Measurements from ENCODE around the gene ULK1.

The ULK1 gene

DNA sequence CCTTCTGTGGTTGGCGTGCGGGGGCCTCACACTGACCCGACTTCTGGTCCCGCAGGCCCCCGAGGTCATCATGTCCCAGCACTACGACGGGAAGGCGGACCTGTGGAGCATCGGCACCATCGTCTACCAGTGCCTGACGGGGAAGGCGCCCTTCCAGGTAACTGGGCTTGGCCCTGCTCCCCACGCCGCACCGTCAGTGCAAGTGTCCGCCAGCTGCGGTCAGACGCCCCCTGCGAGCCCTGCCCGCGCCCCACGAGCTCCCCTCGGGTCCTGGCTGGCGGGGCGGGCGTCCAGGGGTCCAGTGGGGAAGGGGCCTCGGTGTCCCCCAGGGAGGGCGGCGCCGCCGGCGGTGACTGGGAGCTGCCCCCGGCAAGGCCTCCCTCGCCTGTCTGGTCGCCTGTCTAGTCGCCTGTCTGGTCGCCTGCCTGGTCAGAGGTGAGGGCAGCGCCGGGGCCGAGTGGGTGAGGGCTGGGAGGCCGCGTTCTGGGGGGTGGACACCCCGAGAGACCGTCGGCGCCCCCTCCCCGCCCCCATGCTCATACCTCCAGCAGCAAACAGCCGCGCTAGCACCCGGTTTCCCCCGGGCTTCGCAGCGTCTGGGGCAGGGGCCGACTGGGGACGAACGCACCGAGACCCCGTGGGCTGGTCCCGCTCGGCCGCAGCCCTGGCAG lies 14.8 kb downstream of the ULK1 start:
- no peak for DNase-seq

- DNase-seq, result no peak
Measured at GRCh38 chr12:131909752-131910219, 15.4 kb downstream of the ULK1 start.

DNA sequence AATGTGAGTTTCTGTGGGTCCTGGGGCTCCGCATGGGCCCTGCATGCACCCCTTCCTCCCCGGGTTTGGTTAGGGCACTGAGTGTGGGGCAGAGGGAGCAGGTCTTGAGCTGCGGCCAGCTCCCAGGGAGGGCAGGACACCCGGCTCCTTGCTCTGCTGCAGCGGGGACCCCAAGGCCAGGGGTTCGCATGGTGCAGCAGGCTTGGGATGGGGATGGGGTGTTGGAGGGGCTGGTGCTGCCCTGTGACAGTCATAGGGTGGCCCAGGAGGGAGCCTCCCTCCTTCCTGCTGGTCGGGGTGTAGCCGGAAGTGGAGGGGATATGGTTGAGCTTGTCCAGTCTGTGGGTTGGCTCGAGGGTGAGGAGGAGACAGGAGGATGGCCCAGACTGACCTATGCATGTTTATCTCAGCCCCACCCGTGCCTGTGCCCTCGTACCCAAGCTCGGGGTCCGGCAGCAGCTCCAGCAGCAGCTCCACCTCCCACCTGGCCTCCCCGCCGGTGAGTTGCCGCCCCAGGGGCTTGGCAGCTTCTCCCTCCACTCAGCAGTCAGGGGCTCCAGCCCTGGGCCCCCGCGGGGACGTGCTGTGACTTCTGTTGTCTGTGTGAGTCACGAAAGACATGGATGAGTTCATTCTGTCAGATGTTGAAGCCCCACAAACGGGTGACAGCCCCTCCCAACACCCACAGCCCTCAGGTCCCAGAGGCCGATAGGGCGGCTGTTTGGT lies 16.0 kb downstream of the ULK1 start:
- no peak for DNase-seq

DNA sequence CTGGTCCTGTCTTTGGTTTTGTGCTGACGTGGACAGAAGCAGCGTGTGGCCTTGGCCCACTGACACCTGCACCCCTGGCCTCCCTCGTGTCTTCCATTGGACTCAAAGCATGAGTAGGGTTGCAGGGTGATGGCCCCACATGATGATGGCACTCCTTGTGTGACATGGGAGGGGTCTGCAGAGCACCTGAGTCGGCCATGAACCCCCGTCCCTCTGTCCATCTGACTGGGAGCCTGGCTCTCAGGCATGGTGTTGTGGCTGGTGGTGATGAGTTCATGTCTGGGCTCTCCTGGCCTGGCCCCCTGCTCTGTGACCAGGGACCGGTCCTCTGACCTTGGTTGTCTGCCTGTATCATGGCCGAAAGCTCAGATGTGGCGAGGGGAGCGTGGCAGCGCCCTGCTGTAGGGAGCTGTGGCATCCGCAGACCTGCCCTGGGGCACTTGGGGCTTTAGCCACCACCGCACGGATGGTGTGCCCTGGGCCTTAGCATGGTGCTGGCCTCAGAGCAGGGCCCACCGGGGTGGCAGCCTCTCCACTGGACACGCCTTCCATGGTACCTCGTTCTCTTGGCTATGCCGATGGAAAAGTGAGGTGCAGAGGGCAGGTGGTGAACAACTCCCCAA lies 16.7 kb downstream of the ULK1 start:
- DNase-seq, result no peak

DNA sequence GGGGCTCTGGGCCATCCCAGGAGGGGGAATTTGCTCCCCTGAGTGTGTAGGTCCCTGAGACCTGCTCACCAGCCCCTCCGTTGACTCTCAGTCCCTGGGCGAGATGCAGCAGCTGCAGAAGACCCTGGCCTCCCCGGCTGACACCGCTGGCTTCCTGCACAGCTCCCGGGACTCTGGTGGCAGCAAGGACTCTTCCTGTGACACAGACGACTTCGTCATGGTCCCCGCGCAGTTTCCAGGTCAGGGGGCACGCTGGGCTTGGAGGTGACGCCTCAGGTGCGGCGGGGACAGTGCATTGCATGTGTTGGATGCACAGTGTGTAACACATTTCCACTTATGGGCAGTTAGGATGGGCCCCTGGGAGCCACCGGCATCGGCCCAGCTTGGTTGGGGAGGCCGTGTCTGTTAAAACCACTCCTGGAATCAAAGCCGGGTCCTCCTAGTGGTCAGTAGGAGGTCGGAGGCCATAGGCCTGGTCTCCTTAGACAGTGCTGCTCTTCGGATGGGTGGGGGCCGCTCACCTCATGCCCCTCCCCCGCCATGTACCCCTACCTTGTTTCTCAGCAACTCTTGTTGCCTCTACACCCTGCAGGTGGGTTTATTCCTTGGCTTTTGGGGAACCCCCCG lies 17.5 kb downstream of the ULK1 start:
- DNase-seq, result no peak

- no peak for DNase-seq
Measured at GRCh38 chr12:131912518-131913274, 18.3 kb downstream of the ULK1 start.

- DNase-seq, result no peak
Measured at GRCh38 chr12:131913666-131914065, 19.2 kb downstream of the ULK1 start.

GRCh38 chr12:131914179-131914702 lies 19.8 kb downstream of the ULK1 start:
- DNase-seq, result no peak

DNA sequence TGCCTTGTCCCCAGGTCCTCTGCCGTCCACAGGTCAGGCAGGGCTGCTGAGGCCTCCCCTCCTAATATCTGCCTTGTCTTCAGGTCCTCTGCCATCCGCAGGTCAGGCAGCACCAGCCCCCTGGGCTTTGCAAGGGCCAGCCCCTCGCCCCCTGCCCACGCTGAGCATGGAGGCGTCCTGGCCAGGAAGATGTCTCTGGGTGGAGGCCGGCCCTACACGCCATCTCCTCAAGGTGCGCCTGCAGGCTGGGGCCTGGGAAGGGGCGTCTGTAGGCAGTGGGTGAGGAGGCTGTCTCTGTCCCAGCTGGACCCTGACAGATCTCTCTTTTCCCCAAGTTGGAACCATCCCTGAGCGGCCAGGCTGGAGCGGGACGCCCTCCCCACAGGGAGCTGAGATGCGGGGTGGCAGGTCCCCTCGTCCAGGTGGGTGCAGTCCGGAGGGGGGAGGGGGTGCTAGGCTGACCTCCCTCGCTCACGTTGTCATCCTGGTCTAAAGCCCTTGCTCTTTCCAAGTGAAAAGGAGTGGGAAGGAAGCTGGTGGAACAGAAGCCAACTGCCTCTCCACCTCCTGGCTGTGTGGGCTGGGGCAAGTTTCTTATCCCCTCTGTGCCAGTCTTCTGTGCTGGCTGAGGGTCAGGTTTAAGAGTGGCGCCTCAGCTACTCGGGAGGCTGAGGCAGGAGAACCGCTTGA lies 20.7 kb downstream of the ULK1 start:
- no peak for DNase-seq

DNA sequence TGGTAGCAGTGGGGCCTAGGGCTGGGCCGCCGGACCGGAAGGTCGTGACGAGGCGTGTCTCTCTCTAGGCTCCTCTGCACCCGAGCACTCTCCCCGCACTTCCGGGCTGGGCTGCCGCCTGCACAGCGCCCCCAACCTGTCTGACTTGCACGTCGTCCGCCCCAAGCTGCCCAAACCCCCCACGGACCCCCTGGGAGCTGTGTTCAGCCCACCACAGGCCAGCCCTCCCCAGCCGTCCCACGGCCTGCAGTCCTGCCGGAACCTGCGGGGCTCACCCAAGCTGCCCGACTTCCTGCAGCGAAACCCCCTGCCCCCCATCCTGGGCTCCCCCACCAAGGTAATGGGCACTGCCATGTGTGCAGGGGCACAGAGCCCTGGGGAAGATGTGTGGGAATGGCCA lies 21.4 kb downstream of the ULK1 start:
- DNase-seq, result no peak

DNA sequence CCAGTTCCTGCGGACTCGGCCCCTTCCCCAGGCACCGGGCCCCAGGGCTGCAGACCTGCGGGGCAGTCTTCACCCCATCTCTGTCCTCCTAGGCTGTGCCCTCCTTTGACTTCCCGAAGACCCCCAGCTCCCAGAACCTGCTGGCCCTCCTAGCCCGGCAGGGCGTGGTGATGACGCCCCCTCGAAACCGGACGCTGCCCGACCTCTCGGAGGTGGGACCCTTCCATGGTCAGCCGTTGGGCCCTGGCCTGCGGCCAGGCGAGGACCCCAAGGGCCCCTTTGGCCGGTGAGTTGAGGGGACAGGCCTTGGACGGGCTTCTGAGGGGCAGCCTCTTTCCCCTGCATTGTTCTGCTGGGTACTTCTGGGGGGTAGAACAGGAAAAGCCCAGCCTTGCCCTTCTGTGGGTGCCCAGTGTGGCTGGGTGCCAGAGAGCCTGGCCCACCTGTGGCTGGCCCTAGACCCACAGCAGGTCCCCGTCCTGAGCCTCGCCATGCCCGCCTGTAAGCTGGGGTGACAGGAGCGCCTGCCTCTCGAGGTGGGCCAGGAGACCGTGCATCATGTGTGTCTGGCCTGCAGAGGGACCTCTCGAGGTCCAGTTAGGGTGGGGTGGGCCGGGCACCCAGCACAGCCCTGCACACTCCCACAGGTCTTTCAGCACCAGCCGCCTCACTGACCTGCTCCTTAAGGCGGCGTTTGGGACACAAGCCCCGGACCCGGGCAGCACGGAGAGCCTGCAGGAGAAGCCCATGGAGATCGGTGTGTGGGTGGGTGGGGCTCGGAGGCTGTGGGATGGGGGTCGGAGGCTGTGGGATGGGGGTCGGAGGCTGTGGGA lies 22.1 kb downstream of the ULK1 start:
- DNase-seq, result no peak

GRCh38 chr12:131917139-131917710 lies 22.8 kb downstream of the ULK1 start:
- no peak for DNase-seq

- no peak for DNase-seq
Measured at GRCh38 chr12:131917711-131918306, 23.4 kb downstream of the ULK1 start.

DNA sequence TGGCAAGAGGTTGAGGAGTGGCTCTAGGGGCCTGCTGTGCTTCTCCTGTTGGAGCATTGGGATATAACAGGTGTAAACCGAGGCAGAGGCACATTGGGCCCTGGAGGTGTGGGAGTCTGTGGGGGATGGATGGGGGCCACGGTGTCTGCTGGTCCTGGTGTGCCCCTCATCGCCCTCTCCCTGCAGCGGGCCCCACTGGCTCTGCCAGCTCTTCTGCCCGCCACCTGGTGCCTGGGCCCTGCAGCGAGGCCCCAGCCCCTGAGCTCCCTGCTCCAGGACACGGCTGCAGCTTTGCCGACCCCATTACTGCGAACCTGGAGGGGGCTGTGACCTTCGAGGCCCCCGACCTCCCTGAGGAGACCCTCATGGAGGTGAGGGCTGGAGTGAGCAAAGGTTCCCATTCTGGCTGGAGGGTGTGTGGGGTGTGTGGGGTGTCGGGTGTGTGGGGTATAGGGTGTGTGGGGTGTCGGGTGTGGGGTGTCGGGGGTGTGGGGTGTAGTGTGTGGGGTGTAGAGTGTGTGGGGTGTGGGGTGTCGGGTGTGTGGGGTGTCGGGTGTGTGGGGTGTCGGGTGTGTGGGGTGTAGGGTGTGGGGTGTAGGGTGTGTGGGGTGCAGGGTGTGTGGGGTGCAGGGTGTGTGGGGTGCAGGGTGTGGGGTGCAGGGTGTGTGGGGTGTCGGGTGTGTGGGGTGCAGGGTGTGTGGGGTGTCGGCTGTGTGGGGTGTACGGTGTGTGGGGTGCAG lies 24.1 kb downstream of the ULK1 start:
- no peak for DNase-seq

DNA sequence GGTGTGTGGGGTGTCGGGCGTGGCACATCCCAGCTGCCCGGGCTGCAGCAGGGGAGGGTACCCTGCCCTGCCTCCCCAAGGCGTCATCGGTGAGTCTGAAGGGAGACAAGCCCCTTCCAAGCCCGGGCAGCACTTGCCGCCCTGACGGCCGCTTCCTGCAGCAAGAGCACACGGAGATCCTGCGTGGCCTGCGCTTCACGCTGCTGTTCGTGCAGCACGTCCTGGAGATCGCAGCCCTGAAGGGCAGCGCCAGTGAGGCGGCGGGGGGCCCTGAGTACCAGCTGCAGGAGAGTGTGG lies 24.6 kb downstream of the ULK1 start:
- DNase-seq, result no peak

- no peak for DNase-seq
Measured at GRCh38 chr12:131919366-131920156, 25.1 kb downstream of the ULK1 start.

GRCh38 chr12:131920157-131920508 lies 25.7 kb downstream of the ULK1 start:
- DNase-seq, result no peak

DNA sequence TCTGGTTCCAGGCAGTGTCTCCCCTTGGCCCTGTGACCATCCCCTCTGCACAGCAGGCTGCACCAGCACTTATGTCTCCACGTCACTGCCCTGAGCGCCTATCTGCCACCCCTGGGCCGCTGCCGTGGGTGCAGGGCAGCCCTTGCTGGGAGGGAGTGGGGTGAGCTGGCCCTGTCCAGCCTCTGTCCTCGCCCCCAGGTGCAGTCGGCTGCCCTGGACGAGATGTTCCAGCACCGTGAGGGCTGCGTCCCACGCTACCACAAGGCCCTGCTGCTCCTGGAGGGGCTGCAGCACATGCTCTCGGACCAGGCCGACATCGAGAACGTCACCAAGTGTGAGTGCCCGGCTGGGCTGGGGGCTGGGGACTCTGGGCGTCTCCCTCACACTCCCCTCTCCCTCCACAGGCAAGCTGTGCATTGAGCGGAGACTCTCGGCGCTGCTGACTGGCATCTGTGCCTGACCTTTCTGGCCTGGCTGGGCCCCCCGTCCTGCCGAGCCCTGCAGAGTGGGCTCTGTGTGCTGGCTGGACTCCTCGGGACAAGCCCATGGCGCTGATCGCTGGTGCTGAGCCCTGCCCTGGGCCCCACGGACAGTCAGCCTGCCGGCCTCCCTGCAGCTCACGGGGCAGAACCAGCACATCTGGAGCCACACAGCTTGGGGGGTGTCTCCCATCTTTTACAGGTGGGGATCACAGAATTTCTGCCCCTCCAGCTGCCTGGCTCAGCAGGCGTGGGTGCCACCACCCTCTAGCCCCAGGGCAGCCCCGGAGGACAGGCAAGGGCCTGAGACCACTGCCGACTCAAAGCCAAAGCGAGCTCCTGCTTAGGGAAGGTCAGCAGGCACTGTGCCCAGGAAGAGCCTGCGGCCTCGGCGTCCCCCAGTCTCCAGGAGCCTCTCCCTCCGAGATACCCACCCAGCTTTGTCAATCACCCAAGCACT lies 26.7 kb downstream of the ULK1 start:
- DNase-seq, result no peak
